SK-N-SH (cell line): ENCODE data around the gene CAND1.

ENCODE experiments used
- POLR2AphosphoS5 ChIP-seq: IDR thresholded peaks from 2 replicates; pipeline ENCODE4 v1.6.1; 2012; ENCODE audit warnings: low read depth, low read length
- TAF1 ChIP-seq: IDR thresholded peaks from 2 replicates; pipeline ENCODE4 v1.6.1; 2012; ENCODE audit warnings: low read depth, mild to moderate bottlenecking, low read length, moderate library complexity, borderline replicate concordance
- TF ChIP-seq, protein P1 (sequence below): fragments of 200-600 bp; sonication (generic); IDR thresholded peaks from 2 replicates; pipeline ENCODE4 v1.6.1; 2017; ENCODE audit warnings: antibody characterized with exemption, mild to moderate bottlenecking, moderate library complexity
- TF ChIP-seq, protein P2 (sequence below): IDR thresholded peaks from 2 replicates; pipeline ENCODE4 v1.6.1; 2012; ENCODE audit warnings: mild to moderate bottlenecking, low read depth, low read length, moderate library complexity

DNA sequence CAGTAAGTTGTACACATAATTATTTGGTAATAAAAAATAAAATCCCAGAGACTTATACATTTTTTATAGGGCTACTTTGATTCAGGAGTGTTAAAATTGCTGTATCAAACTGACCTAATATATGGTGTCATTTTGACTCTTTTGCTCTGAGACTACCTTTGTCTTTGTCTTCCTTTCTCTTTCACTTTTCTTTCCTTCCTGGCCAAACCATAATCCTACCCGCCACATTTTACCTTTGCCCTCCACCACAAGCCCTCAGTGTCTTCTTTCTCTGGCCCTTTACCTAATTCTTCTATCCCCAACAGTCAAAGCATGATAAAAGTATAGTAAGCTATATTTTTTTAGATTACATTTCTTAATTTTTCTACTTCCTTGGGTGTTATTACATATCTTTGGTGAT, 62.0 kb downstream of the CAND1 start:
- TF ChIP-seq POLR2AphosphoS5: no peak
- TF ChIP-seq, protein P1, sequence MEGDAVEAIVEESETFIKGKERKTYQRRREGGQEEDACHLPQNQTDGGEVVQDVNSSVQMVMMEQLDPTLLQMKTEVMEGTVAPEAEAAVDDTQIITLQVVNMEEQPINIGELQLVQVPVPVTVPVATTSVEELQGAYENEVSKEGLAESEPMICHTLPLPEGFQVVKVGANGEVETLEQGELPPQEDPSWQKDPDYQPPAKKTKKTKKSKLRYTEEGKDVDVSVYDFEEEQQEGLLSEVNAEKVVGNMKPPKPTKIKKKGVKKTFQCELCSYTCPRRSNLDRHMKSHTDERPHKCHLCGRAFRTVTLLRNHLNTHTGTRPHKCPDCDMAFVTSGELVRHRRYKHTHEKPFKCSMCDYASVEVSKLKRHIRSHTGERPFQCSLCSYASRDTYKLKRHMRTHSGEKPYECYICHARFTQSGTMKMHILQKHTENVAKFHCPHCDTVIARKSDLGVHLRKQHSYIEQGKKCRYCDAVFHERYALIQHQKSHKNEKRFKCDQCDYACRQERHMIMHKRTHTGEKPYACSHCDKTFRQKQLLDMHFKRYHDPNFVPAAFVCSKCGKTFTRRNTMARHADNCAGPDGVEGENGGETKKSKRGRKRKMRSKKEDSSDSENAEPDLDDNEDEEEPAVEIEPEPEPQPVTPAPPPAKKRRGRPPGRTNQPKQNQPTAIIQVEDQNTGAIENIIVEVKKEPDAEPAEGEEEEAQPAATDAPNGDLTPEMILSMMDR: no peak
- TF ChIP-seq, protein P2, sequence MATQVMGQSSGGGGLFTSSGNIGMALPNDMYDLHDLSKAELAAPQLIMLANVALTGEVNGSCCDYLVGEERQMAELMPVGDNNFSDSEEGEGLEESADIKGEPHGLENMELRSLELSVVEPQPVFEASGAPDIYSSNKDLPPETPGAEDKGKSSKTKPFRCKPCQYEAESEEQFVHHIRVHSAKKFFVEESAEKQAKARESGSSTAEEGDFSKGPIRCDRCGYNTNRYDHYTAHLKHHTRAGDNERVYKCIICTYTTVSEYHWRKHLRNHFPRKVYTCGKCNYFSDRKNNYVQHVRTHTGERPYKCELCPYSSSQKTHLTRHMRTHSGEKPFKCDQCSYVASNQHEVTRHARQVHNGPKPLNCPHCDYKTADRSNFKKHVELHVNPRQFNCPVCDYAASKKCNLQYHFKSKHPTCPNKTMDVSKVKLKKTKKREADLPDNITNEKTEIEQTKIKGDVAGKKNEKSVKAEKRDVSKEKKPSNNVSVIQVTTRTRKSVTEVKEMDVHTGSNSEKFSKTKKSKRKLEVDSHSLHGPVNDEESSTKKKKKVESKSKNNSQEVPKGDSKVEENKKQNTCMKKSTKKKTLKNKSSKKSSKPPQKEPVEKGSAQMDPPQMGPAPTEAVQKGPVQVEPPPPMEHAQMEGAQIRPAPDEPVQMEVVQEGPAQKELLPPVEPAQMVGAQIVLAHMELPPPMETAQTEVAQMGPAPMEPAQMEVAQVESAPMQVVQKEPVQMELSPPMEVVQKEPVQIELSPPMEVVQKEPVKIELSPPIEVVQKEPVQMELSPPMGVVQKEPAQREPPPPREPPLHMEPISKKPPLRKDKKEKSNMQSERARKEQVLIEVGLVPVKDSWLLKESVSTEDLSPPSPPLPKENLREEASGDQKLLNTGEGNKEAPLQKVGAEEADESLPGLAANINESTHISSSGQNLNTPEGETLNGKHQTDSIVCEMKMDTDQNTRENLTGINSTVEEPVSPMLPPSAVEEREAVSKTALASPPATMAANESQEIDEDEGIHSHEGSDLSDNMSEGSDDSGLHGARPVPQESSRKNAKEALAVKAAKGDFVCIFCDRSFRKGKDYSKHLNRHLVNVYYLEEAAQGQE: no peak
- no peak for TF ChIP-seq TAF1
